ENCODE data around the gene TM7SF2. TPM values are rescaled to one million over a fixed set of nuclear protein-coding genes. Genes with fewer than 3 reads are reported as not detected.

The TM7SF2 gene
- total RNA-seq, 1 experiment from 2014 or later = 73.8 TPM

GRCh38 chr11:65159012-65159411 lies 47.3 kb downstream of the TM7SF2 start:
- Mint-ChIP-seq H3K36me3 (ENCODE audit: insufficient read depth, unreplicated experiment) (no peaks in the 10 kb centered on the region), H3K27me3 (ENCODE audit: insufficient read depth, unreplicated experiment) (no peaks in the 10 kb centered on the region), H3K9me3 (ENCODE audit: unreplicated experiment) (no peaks in the 10 kb centered on the region), H3K27ac (ENCODE audit: unreplicated experiment) (no peak overlapping the region), H3K4me1 (ENCODE audit: low read depth, unreplicated experiment) (no peaks in the 10 kb centered on the region), H3K4me3 (ENCODE audit: unreplicated experiment) (no peak overlapping the region)
- H3K27me3 ChIP-seq (replicated peaks; ENCODE audit: control insufficient read depth, insufficient read depth, low read length) = no peaks in the 10 kb centered on the region
- DNase-seq = no peak
- intact Hi-C loops (cut with micrococcal nuclease; ENCODE audit: unreplicated experiment) = no loop called here
- H3K36me3 ChIP-seq (ENCODE audit: control insufficient read depth, insufficient read depth, low read length) = no peaks in the 10 kb centered on the region
- CTCF ChIA-PET = no interaction called here
- no TSS peak for BruUV-seq (replicated peaks)
- no peaks in the 10 kb centered on the region for H3K4me1 ChIP-seq
- no peak overlapping the region for H3K4me3 ChIP-seq (ENCODE audit: low read depth, low read length)
- TF ChIP-seq CTCF (IDR thresholded peaks at IDR 0.05; ENCODE audit: insufficient read depth in 1 of 2, low read depth in 1 of 2, low read length in 1 of 2, severe bottlenecking in 1 of 2, unreplicated experiment in 1 of 2) = no peak
- POLR2A ChIA-PET = no interaction called here
- no peaks in the 10 kb centered on the region for H3K9me3 ChIP-seq

- Mint-ChIP-seq H3K9me3 (ENCODE audit: unreplicated experiment) (no peaks in the 10 kb centered on the region), H3K4me3 (ENCODE audit: unreplicated experiment) (no peak overlapping the region), H3K27me3 (ENCODE audit: insufficient read depth, unreplicated experiment) (no peaks in the 10 kb centered on the region), H3K4me1 (ENCODE audit: low read depth, unreplicated experiment) (peaks cover 4% of the 10 kb centered on the region), H3K36me3 (ENCODE audit: insufficient read depth, unreplicated experiment) (peaks cover 4% of the 10 kb centered on the region), H3K27ac (ENCODE audit: unreplicated experiment) (no peak overlapping the region)
- ChIA-PET CTCF (no interaction called here), POLR2A (no interaction called here)
- intact Hi-C loops (cut with micrococcal nuclease; ENCODE audit: unreplicated experiment) = no loop called here
- H3K36me3 ChIP-seq (ENCODE audit: control insufficient read depth, insufficient read depth, low read length) = no peaks in the 10 kb centered on the region
- H3K9me3 ChIP-seq = no peaks in the 10 kb centered on the region
- BruUV-seq (replicated peaks) = no TSS peak
- H3K4me3 ChIP-seq (ENCODE audit: low read depth, low read length) = no peak overlapping the region
- H3K27me3 ChIP-seq (replicated peaks; ENCODE audit: control insufficient read depth, insufficient read depth, low read length) = no peaks in the 10 kb centered on the region
- TF ChIP-seq CTCF (IDR thresholded peaks at IDR 0.05; ENCODE audit: insufficient read depth in 1 of 2, low read depth in 1 of 2, low read length in 1 of 2, severe bottlenecking in 1 of 2, unreplicated experiment in 1 of 2) = no peak
- DNase-seq = no peak
- H3K4me1 ChIP-seq = no peaks in the 10 kb centered on the region
Measured at GRCh38 chr11:65160643-65161042, 49.0 kb downstream of the TM7SF2 start.

GRCh38 chr11:65163684-65164083 lies 52.0 kb downstream of the TM7SF2 start:
- Histone ChIP-seq H3K4me3 (ENCODE audit: low read depth, low read length) (no peak overlapping the region), H3K27me3 (replicated peaks; ENCODE audit: control insufficient read depth, insufficient read depth, low read length) (no peaks in the 10 kb centered on the region), H3K4me1 (no peaks in the 10 kb centered on the region), H3K9me3 (no peaks in the 10 kb centered on the region), H3K36me3 (ENCODE audit: control insufficient read depth, insufficient read depth, low read length) (no peaks in the 10 kb centered on the region)
- H3K4me3 Mint-ChIP-seq (ENCODE audit: unreplicated experiment) = no peak overlapping the region
- TF ChIP-seq CTCF (IDR thresholded peaks at IDR 0.05; ENCODE audit: insufficient read depth in 1 of 2, low read depth in 1 of 2, low read length in 1 of 2, severe bottlenecking in 1 of 2, unreplicated experiment in 1 of 2) = no peak
- ChIA-PET POLR2A (interaction anchor here (0.7 kb wide), 1 partner anchor 42 kb away, joined by 4 read pairs; the partner anchor contains the start of genes FAU and MRPL49), CTCF (interaction anchor here (0.6 to 1.2 kb wide), 2 partner anchors 17 to 62 kb away, joined by 3 read pairs; no protein-coding TSS in a partner anchor)
- peaks cover 10% of the 10 kb centered on the region for H3K36me3 Mint-ChIP-seq (ENCODE audit: insufficient read depth, unreplicated experiment)
- no peaks in the 10 kb centered on the region for H3K9me3 Mint-ChIP-seq (ENCODE audit: unreplicated experiment)
- no peak overlapping the region for H3K27ac Mint-ChIP-seq (ENCODE audit: unreplicated experiment)
- intact Hi-C loops (cut with micrococcal nuclease; ENCODE audit: unreplicated experiment) = loop anchor here (1.0 kb wide), 1 partner anchor 41 kb away; the partner anchor contains the start of genes FAU and MRPL49
- peaks cover 8% of the 10 kb centered on the region for H3K4me1 Mint-ChIP-seq (ENCODE audit: low read depth, unreplicated experiment)
- no TSS peak for BruUV-seq (replicated peaks)
- DNase-seq = no peak
- H3K27me3 Mint-ChIP-seq (ENCODE audit: insufficient read depth, unreplicated experiment) = no peaks in the 10 kb centered on the region

Small RNA genes within 50 kb of the gene (microRNA-seq; reads per million reads assigned to microRNA genes)
- not detected for gene MIR6751

Other genes starting within 250 kb of the TM7SF2 start
- gene EHD1, start 233.3 kb upstream of the TM7SF2 start, total RNA-seq (2022) = 123 and 129 TPM in 2 replicates
- gene ATG2A, start 194.7 kb upstream of the TM7SF2 start, total RNA-seq (2022) = 27.9 and 31.1 TPM in 2 replicates
- 7.4 and 7.7 TPM in 2 replicates for gene PPP2R5B, start 187.2 kb upstream of the TM7SF2 start, total RNA-seq (2022)
- not detected in 2 replicates for gene GPHA2, start 176.0 kb upstream of the TM7SF2 start, total RNA-seq (2022)
- gene MAJIN, start 139.8 kb upstream of the TM7SF2 start, total RNA-seq (2022) = not detected in 2 replicates
- gene BATF2, start 114.9 kb upstream of the TM7SF2 start, total RNA-seq (2022) = 0.79 and 1.4 TPM in 2 replicates
- gene ARL2, start 97.7 kb upstream of the TM7SF2 start, total RNA-seq (2022) = 91.7 and 103 TPM in 2 replicates
- 35.5 and 35.8 TPM in 2 replicates for gene SNX15, start 84.4 kb upstream of the TM7SF2 start, total RNA-seq (2022)
- gene SAC3D1, start 70.7 kb upstream of the TM7SF2 start, total RNA-seq (2022) = 21.2 and 21.6 TPM in 2 replicates
- 0.16 and 0.23 TPM in 2 replicates for gene NAALADL1, start 53.3 kb upstream of the TM7SF2 start, total RNA-seq (2022)
- 67.0 and 71.1 TPM in 2 replicates for gene CDCA5, start 27.8 kb upstream of the TM7SF2 start, total RNA-seq (2022)
- gene ZFPL1, start 27.6 kb upstream of the TM7SF2 start, total RNA-seq (2022) = 44.5 and 46.0 TPM in 2 replicates
- 147 and 158 TPM in 2 replicates for gene VPS51, start 15.7 kb upstream of the TM7SF2 start, total RNA-seq (2022)
- gene ZNHIT2, start 5.8 kb downstream of the TM7SF2 start, total RNA-seq (2022) = 12.2 and 14.7 TPM in 2 replicates
- 918 and 972 TPM in 2 replicates for gene FAU, start 10.3 kb downstream of the TM7SF2 start, total RNA-seq (2022)
- 89.2 and 95.1 TPM in 2 replicates for gene MRPL49, start 10.4 kb downstream of the TM7SF2 start, total RNA-seq (2022)
- gene SYVN1, start 22.6 kb downstream of the TM7SF2 start, total RNA-seq (2022) = 50.9 and 56.5 TPM in 2 replicates
- gene SPDYC, start 58.4 kb downstream of the TM7SF2 start, total RNA-seq (2022) = not detected in 2 replicates
- gene CAPN1, start 70.1 kb downstream of the TM7SF2 start, total RNA-seq (2022) = 238 and 244 TPM in 2 replicates
- gene POLA2, start 150.1 kb downstream of the TM7SF2 start, total RNA-seq (2022) = 23.2 and 25.3 TPM in 2 replicates
- gene CDC42EP2, start 203.0 kb downstream of the TM7SF2 start, total RNA-seq (2022) = 38.0 and 40.7 TPM in 2 replicates
- 64.2 and 65.3 TPM in 2 replicates for gene DPF2, start 222.0 kb downstream of the TM7SF2 start, total RNA-seq (2022)
- 3.0 and 3.2 TPM in 2 replicates for gene TIGD3, start 242.9 kb downstream of the TM7SF2 start, total RNA-seq (2022)

Data from Caco-2 (cell line).